Measurements from ENCODE around the gene AUTS2. TPM values are rescaled to one million over a fixed set of nuclear protein-coding genes. Genes with fewer than 3 reads are reported as not detected.

AUTS2 gene
- polyA plus RNA-seq, 3 donors: 0.08 to 0.35 TPM; not detected in 1

- Histone ChIP-seq H3K4me1 (ENCODE audit: control insufficient read depth in 1 of 2, insufficient read depth in 2 of 2, low read length in 2 of 2) (no peaks in the 10 kb centered on the region), H3K4me3 (replicated peaks in 1 of 3; ENCODE audit: low read depth in 2 of 3, low read length in 3 of 3) (no peak overlapping the region), H3K36me3 (replicated peaks in 1 of 2; ENCODE audit: control insufficient read depth in 1 of 2, insufficient read depth in 2 of 2, low read length in 2 of 2) (no peaks in the 10 kb centered on the region), H3K27ac (ENCODE audit: low read depth in 1 of 2, low read length in 2 of 2) (no peak overlapping the region), H3K79me2 (ENCODE audit: insufficient read depth, low read length) (no peaks in the 10 kb centered on the region), H3K9ac (ENCODE audit: insufficient read depth, low read length, poor library complexity, severe bottlenecking) (no peak overlapping the region), H3K4me2 (replicated peaks; ENCODE audit: extremely low read depth, low read length, poor library complexity, severe bottlenecking) (no peak overlapping the region), H3K27me3 (ENCODE audit: control insufficient read depth in 2 of 2, insufficient read depth in 2 of 2, low read length in 2 of 2) (no peaks in the 10 kb centered on the region), H3K9me3 (replicated peaks in 1 of 2; ENCODE audit: control insufficient read depth in 1 of 2, insufficient read depth in 1 of 2, low read length in 2 of 2) (no peaks in the 10 kb centered on the region), H2AFZ (ENCODE audit: insufficient read depth, low read depth, low read length, poor library complexity, severe bottlenecking) (no peak overlapping the region), H4K20me1 (ENCODE audit: insufficient read depth, low read length) (no peaks in the 10 kb centered on the region)
- Mint-ChIP-seq H3K4me3 (no peak overlapping the region), H3K4me1 (peaks cover 3% of the 10 kb centered on the region), H3K27ac (no peak overlapping the region), H3K9me3 (peaks cover 0 to 4% (median 2%) of the 10 kb centered on the region in 7 donors), H3K27me3 (ENCODE audit: low read depth in 3 of 3) (peaks cover 0 to 2% (median 0%) of the 10 kb centered on the region in 3 donors), H3K36me3 (no peaks in the 10 kb centered on the region)
- intact Hi-C loops (cut with micrococcal nuclease): no loop called here
- WGBS (ENCODE audit: insufficient coverage): 97% methylated on average over 6 of the region's 7 CpGs
- TF ChIP-seq CTCF (IDR thresholded peaks at IDR 0.05): no peak
- DNase-seq: no peak
These were observed 1032.2 kb downstream of the AUTS2 start for GRCh38 chr7:70630440-70630817.

- H3K9me3 Mint-ChIP-seq: peaks cover 0 to 4% (median 2%) of the 10 kb centered on the region in 7 donors
- H3K4me3 Mint-ChIP-seq: no peak overlapping the region
- no peak for DNase-seq
- no peaks in the 10 kb centered on the region for H4K20me1 ChIP-seq (ENCODE audit: insufficient read depth, low read length)
- H3K27me3 Mint-ChIP-seq (ENCODE audit: low read depth in 3 of 3): peaks cover 0 to 2% (median 0%) of the 10 kb centered on the region in 3 donors
- no peak for TF ChIP-seq CTCF (IDR thresholded peaks at IDR 0.05)
- no peak overlapping the region for H3K4me3 ChIP-seq (replicated peaks in 1 of 3; ENCODE audit: low read depth in 2 of 3, low read length in 3 of 3)
- no peaks in the 10 kb centered on the region for H3K79me2 ChIP-seq (ENCODE audit: insufficient read depth, low read length)
- WGBS (ENCODE audit: insufficient coverage): 92% methylated on average over 25 of the region's 28 CpGs
- H3K9me3 ChIP-seq (replicated peaks in 1 of 2; ENCODE audit: control insufficient read depth in 1 of 2, insufficient read depth in 1 of 2, low read length in 2 of 2): no peaks in the 10 kb centered on the region
- H3K36me3 ChIP-seq (replicated peaks in 1 of 2; ENCODE audit: control insufficient read depth in 1 of 2, insufficient read depth in 2 of 2, low read length in 2 of 2): no peaks in the 10 kb centered on the region
- no peak overlapping the region for H2AFZ ChIP-seq (ENCODE audit: insufficient read depth, low read depth, low read length, poor library complexity, severe bottlenecking)
- H3K27me3 ChIP-seq (ENCODE audit: control insufficient read depth in 2 of 2, insufficient read depth in 2 of 2, low read length in 2 of 2): no peaks in the 10 kb centered on the region
- peaks cover 3% of the 10 kb centered on the region for H3K4me1 Mint-ChIP-seq
- no peak overlapping the region for H3K4me2 ChIP-seq (replicated peaks; ENCODE audit: extremely low read depth, low read length, poor library complexity, severe bottlenecking)
- H3K9ac ChIP-seq (ENCODE audit: insufficient read depth, low read length, poor library complexity, severe bottlenecking): no peak overlapping the region
- intact Hi-C loops (cut with micrococcal nuclease): no loop called here
- no peak overlapping the region for H3K27ac Mint-ChIP-seq
- no peaks in the 10 kb centered on the region for H3K36me3 Mint-ChIP-seq
- no peaks in the 10 kb centered on the region for H3K4me1 ChIP-seq (ENCODE audit: control insufficient read depth in 1 of 2, insufficient read depth in 2 of 2, low read length in 2 of 2)
- no peak overlapping the region for H3K27ac ChIP-seq (ENCODE audit: low read depth in 1 of 2, low read length in 2 of 2)
These were observed 1032.7 kb downstream of the AUTS2 start for GRCh38 chr7:70630818-70631457.

Measured in CD14-positive monocyte (primary cell).